GM19452 (cell line): Measurements from ENCODE around the gene HSPB6.
"Not testable (repeated sequence)": the region's sequence is repeated elsewhere in the genome, so short reads cannot be mapped to it uniquely, and the experiment has no call there.

Source experiments
- ATAC-seq: cut with Tn5 transposase; IDR thresholded peaks from one replicate; pipeline ENCODE4 v1.9.1; 2021; ENCODE audit not compliant: unreplicated experiment

HSPB6 gene, protein sequence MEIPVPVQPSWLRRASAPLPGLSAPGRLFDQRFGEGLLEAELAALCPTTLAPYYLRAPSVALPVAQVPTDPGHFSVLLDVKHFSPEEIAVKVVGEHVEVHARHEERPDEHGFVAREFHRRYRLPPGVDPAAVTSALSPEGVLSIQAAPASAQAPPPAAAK

DNA sequence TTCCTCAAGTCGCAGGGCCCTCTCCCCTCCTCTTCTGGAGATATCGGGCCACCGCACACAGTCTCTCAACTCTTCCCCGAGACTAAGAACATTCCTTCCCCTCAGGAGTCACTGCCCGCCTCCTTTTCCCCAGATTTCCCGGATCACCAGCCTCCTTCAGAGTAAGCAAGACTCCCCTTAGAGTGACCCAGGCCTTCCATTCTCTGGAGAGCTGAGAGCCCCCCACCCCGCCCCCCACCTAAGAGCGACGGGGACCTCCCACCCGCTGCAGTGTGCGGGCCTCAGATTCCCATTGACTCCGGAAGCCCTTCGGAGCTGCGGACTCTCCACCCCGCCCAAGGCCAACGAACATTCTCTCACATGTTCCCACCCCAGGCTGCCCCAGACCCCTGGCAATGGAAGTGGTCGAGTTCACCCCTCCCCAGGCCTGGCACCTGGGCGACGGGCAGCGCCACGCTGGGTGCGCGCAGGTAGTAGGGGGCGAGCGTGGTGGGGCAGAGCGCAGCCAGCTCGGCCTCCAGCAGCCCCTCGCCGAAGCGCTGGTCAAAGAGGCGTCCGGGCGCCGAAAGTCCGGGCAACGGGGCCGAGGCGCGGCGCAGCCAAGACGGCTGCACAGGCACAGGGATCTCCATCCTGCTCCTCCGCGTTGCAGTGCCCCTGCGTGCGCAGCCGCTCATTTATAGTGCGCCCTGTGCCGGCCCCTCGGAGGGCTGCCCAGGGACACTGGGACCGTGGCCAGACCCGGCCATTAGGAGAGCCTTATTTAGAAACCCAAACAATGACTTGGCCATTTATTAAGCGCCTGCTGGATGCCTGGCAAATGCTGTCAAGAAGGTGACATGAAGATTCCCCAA, at the start of gene HSPB6:
TSS of gene HSPB6 (minus strand) at position 653 of the 854 bp plus-strand sequence. CDS start at position 632, 21 bp downstream.
- no peak for ATAC-seq

DNA sequence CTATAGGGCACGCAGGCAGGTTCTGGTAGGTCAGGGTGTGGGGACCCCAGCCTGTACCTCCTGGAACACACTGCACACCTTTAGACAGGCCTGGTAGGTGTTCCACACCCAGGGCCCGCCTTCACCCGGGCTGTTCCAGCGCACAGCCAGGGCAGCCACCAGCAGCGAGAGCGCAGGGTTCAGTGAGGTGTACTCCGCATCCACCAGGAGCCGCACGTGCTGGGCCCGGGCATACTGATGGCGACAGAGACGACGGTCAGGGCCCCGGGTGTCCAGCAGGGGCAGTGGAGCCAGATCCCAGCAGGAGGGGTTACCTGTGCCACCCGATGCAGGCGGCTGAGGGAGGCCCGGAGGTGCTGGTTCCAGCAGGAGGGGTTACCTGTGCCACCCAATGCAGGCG, 49.8 kb upstream of the HSPB6 start:
- no peak for ATAC-seq

DNA sequence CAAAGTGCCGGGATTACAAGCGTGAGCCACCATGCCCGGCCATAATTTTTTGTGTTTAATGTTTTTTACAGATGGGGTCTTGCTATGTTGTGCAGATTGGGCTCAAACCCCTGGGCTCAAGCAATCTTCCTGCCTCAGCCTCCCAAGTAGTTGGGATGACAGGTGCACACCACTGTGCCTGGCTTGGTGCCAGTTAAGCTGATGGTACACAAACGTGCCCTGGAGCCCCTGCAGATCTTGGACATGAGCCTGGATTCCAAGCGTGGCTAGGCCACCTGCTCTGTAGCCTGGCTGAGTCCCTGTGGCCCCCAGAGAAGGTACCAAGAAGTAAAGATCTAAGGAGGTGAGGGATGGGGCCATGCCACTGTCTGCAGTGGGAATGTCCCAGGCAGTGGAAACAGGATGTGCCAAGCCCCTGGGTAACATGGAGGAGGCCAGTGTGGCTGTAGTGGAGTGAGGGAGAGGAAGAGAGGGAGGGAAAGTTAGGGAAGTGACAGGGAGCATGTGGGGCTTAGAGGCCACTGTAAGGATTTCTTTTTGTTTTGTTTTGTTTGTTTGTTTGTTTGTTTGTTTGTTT, 48.8 kb upstream of the HSPB6 start:
- ATAC-seq, result no peak

DNA sequence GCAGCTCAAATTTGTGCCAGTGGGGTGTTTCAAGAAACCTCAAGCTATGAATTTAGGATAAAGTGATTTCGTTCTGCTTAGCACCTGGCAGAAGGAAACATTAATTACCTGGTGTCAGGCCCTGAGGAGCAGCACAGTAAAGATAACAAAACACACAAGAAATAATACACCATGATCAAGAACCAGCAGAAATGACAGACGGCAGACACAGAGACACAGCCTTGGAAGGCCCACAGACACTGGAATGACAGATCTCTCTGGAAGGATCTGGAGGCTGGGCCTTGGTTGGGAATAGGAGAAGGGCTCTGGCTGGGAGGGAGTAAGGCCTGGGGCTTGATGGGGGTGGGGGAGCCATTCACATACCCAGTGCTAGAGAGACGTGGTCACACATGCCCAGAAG, 45.0 kb upstream of the HSPB6 start:
- ATAC-seq, result no peak

DNA sequence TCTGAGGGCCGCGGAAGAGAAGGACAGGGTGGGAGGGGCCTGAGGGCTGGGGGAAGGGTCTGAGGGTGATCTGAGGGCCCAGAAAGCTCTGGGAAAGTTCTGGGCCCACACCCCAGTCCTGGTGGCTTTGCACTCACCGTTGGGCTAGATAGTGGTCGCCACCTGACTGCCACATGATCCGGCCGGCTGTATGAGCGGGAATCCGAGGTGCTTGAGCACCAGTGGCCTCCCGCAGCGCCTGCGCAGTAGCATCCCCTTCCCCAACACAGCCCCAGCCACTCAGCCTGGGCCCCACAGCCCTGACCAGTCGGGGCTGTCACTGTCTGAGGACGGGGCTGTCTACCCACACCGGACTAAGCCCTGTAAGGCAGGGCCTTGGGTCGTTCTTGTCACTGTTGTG, 40.8 kb upstream of the HSPB6 start:
- no peak for ATAC-seq

DNA sequence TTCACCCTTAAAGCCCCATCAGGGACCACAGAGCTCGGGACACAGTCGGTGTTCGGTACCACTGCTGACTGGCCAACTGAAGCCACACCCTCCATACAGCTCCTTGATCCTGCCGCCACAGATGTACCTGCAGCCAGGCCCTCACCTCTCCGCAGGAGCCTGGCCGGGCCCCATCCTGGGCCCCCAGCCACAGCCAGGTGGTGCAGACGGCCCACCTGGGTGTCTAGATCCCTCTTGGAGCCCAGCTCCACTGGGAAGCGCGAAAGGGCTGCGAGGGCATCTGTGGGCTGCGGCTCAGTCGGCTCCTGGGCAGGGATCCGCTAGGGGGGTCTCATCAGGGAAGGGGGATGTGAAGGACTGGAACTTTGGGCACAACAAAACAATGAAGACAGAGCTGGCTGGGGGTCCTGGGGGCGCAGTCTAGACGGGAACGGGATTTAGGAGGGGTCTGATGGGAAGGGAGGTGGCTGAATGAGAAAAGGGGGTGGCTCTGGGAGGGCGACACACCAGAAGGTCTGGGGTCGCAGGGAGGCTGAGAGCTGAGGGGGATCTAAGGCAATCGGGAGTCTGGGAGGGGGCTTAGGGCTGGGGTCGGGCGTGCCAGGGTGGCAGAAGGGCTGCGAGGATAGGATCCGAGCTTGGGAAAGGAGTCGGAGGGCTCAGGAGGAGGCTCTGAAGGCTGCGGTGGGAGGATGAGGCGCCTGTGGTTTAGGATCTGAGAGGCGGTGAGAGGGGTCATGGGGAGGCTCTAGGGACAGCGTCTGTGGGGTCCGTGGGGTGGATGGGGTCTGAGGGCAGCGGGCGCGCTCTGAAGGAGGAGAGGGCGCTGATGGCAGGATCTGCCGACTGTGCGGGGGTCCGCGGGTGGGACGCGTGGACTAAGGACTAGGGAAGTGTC, 40.1 kb upstream of the HSPB6 start:
- ATAC-seq, result no peak

DNA sequence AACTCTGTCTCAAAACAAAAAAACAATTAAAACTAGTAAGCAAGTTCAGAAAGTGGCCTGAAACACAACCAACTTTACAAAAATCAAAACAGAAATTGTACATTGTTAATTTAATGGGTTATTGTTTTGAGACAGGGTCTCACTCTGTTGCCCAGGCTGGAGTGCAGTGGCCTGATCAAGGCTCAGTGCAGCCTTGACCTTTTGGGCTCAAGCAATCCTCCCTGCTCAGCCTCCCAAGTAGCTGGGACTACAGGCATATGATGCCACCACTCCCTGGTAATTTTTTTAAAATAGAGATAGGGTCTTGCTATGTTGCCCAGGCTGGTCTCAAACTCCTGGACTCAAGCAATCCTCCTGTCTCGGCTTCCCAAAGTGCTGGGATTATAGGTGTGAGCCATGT, 38.7 kb upstream of the HSPB6 start:
- ATAC-seq, result not testable (repeated sequence)

DNA sequence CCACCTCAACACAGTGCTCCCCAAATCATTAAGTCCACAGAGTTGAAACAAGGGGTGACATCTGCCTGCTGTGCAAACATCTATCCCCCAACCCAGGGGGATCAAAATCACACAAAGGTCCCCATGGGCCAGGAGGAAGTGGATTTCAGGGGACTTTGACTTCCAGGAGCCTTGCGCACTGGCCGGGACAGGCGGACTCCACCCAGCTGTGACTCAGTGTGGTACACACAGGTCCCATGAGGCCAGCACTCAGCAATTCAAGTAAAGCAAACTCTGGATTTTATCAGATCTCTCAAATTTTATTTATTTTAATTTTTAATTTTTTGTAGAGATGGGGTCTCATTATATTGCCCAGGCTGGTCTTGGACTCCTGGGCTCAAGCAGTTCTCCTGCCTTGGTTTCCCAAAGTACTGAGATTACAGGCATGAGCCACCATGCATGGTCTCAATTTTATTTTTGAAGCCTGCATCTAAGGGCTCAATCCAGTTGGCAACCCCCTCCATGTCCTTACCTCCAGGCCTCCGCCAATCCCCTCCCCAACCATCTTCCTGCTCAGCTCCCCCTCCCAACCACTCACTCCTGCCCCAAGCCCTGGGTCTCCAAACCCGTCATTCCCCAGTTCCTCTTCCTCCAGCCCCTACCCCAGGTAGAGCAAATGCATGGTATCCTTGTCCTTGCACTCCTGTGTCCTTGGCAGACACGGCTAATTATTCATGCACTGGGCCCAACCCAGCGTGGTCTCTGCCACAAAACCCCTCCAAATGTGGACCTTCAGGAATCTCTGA, 36.7 kb upstream of the HSPB6 start:
- no peak for ATAC-seq

DNA sequence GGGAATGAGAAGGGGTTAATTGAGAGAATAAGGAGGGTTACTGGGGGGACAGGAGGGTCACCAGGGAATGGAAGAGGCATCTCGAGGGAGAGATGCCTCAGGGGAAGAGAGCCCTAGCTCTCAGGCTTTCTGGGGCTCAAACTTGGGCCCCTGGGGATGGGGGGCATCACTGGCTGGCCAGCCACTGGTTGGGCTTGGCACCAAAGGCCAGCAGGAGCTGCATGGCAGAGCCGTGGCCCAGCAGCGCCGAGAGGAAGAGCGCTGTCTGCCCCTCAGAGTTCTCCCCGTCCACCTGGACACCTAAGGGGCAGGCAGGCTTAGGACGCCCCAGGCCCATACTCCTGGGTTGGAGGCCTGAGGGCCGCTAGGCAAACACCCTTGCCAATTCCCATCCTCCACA, 36.1 kb upstream of the HSPB6 start:
- no peak for ATAC-seq

DNA sequence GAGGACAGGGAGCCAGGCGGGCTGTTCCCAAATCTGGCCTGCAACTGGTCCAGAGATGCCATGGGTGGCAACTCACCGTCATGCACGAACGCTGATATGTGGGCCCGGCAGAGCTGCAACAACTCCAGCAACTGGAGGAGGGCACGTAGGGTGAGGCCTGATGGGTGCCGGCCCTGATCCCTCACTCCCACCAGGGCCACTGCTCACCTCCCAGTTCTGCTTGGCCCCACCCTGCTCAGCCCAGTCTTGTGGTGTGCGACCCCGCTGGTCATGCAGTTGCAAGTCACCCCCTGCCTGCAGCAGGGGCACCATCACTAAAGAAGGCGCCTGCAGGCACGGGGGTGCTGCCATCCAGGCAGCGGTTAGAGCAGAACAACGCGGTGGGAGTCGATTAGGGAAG, 35.5 kb upstream of the HSPB6 start:
- no peak for ATAC-seq

DNA sequence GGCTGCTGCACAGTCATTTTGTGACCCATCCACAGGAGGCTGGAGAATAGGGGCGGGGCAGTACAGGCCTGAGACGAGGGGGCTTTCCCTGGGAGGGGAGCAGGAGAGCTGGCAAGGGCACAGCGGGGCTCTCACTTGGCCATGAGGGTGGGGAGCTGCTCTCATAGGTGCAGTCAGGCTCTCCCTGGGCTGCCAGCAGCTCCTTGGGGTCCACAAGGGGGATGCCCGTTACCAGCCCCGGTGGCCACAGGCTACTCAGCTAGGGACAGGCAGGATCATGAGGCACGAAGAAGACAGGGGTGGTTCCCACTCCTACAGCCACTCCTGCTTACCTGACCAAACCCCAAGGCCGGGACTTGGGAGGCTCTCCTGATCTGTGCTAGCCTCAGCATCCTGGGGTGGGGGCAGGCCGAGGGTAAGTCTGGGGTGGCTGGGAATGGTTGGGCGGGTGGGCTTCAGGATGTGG, 35.0 kb upstream of the HSPB6 start:
- ATAC-seq, result no peak

DNA sequence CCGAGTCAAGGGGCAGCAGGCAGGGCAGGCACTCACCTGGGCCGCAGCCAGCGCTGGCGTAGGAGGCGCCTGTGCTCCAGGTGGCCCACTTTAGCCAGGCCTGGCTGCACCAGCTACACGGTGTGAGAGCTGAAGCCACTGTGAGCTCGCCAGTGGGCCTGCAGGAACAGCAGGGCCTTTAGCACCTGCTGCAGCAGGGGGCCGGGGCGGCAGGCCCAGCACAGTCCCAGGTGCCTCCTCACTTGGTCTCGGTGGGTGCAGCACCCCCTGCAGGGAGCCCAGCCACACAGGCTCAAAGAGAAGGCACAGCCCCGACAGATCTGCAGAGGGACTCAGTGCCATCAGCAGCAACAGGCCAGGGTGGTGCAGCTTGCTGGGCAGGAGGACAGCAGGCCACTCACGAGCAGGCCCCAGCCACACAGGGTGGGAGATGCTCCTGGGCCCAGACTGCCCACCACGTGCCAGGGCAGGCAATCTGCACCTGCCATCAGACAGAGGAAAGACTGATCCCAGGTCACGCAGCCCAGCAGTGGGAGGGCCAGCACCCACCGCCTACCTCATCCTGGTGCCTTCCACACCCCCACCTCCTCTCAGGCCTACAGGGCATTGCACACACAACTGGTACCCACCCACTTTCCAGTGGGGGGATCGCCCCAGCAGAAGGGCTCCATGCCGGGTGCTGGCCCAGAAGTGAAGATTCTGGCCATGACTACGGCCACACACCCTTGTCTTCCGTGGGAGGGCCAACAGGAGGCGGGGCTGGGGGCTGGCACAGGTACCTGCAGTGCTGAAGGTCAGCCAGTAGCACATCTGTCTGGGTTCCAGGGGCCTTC, 34.4 kb upstream of the HSPB6 start:
- ATAC-seq, result no peak

DNA sequence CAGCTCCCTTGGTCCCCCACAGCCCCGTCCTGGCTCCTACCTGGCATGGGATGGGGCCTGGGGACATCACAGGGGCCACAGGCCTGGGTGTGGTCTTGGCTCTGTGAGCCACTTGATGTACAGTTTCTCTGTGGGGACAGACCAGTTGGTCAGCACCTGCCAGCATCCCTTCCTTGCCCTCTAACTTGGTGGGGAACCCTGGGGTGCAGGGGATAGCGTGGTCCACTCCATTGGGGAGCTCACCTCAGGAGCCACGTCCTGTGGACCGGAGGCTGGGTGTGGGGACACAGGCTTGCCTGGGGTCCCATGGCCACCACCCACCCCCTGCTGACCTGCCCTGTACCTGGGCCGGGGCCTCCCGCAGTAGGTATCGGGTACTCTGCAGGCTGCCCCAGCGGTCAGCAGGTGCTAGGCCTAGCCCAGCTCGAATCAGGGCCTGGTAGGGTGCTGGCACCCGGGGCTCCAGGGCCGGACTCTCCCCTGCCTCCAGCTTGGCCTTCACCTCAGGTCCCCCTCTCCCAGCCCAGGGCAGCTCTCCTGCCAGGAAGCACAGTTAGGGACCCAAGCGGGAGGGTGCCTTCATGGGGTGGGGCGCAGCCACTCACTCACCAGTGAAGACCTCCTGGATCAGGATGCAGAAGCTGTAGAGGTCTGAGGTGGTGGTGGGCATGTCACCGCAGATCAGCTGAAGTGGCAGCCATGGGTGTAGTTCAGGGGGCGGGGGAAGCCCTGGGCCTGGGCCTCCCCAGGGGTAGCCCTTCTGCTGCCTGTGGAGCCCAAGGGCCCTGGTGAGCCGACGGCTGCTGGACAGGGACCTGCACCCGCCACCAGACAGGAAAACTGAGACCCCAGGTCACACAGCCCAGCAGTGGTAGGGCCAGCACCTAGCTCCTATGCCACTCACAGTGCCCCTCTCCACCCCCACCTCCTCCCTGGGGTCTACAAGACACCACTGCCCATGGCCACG, 33.4 kb upstream of the HSPB6 start:
- ATAC-seq, result no peak

DNA sequence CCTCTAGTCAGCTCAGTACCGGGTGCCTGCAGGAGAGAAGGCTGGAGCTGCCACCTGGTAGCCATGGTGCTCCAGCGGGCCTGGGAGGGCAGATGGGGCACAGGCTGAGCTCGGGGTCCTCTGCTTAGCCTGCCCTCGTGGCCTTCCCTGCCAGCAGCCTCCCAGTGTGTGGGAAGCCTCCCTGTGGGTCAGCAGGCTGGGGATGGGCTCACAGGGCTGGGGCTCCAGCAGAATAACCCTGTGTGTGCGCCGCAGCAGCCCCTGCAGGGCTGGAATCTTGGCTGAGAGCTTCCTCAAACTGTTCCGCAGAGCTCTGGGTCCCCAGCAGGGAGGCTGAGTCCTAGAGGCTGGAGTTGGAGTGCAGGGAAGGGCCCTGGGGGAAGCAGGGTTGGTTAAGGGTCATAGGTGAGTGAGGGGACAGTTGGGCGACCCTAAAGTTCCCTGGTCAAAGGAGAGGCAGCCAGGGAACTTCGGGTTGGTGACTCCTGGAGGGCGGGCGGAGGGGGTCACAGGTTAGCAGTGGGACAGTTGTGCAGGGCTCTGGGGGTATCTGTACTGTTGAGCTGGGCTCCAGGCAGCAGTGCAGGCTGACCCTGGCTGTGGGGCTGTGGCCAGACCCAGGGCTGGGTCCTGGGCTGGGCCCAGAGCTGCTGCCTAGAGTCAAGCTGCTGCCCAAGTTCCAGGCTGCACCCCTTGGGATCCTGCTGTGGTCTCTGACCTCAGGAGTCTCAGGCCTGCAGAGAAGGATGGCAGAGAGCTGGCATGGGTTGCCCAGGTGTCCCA, 32.6 kb upstream of the HSPB6 start:
- no peak for ATAC-seq

DNA sequence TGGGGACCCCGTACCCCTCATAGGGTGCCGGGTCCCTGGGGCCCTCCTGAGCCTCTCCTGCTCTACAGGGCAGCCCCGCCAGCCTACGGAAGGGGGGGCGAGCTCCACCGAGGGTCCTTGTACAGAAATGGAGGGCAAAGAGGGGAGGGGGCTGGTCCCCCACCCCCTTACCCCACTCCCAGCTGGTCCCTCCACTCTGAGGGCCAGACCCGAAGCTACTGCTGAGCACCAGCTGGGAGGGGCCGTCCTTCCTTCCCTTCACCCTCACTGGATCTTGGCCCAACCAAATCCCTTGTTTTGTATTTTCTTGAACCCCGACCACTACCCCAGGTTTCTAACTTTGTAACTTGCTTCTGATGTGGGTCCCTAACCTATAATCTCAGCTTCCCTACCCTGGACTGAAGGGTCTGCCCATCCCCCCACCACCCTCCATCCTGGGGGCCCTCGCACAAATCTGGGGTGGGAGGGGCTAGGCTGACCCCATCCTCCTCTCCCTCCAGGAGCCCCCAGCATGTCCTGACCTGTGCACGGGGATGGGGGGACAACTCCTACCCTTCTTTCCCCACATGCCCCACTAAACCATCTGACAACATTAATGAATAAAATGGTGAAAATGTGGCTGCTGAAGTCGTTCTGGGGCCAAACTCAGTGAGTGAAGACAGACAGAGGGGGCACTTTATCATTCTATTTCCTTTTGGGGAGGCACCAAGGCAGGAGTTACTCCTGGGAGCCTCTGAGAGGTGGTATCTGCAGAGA, 31.6 kb upstream of the HSPB6 start:
- ATAC-seq, result no peak

DNA sequence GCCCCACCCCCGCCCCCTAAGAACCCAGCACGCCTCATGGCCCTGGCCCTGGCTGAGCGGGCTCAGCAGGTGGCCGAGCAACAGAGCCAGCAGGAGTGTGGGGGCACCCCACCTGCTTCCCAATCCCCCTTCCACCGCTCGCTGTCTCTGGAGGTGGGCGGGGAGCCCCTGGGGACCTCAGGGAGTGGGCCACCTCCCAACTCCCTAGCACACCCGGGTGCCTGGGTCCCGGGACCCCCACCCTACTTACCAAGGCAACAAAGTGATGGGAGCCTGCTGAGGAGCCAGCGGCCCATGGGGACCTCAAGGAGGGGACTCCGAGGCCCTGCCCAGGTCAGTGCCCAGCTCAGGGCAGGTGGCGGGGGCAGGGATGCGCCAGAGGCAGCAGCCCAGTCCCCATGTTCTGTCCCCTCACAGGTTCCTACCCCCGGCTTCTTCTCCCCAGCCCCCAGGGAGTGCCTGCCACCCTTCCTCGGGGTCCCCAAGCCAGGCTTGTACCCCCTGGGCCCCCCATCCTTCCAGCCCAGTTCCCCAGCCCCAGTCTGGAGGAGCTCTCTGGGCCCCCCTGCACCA, 30.5 kb upstream of the HSPB6 start:
- no peak for ATAC-seq
